Measurements from ENCODE around the gene OR8H3. TPM values are rescaled to one million over a fixed set of nuclear protein-coding genes. Genes with fewer than 3 reads are reported as not detected.

The OR8H3 gene, protein sequence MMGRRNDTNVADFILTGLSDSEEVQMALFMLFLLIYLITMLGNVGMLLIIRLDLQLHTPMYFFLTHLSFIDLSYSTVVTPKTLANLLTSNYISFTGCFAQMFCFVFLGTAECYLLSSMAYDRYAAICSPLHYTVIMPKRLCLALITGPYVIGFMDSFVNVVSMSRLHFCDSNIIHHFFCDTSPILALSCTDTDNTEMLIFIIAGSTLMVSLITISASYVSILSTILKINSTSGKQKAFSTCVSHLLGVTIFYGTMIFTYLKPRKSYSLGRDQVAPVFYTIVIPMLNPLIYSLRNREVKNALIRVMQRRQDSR
- total RNA-seq (2021; ENCODE audit: unreplicated experiment) (not detected), Bru-seq, nascent RNA (not detected), BruChase-seq, experiment 1, labeled RNA remaining after a 6-hour chase (not detected), BruChase-seq, experiment 2, labeled RNA remaining after a 2-hour chase (not detected)
- not detected in 2 replicates for polyA plus RNA-seq (2012)
- long read RNA-seq = 0 reads

DNA sequence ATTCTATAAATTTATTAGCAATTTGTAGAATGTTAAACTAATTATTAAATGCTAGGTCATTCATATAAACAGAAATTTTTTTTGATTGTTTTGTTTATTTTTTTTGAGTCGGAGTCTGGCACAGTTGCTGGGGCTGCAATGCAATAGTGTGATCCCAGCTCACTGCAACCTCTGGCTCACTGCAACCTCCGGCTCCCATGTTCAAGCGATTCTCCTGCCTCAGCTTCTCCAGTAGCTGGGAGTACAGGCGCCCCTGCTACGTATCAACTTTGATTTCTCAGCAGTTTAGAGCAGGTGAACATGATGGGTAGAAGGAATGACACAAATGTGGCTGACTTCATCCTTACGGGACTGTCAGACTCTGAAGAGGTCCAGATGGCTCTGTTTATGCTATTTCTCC lies at the start of gene OR8H3:
Gene OR8H3, plus strand, starts transcription at position 301 of the 400 bp plus-strand sequence. Its CDS starts 0 bp downstream, at position 301.
- DNase-seq (ENCODE audit: low read depth, low spot score) = no peak
- Histone ChIP-seq H3K4me2 (ENCODE audit: low read length) (no peak within 1 kb of the TSS), H3K36me3 (ENCODE audit: control insufficient read depth in 1 of 2, insufficient read depth in 2 of 2, low read length in 2 of 2) (no peaks in the 10 kb centered on the region), H3K9ac (ENCODE audit: low read length) (no peak within 1 kb of the TSS), H3K27ac (ENCODE audit: low read depth, low read length) (no peak within 1 kb of the TSS), H3K9me2 (ENCODE audit: insufficient read depth) (no peaks in the 10 kb centered on the region), H3K4me1 (ENCODE audit: control insufficient read depth in 1 of 2, insufficient read depth in 2 of 2, low read length in 2 of 2) (no peaks in the 10 kb centered on the region), H3K79me2 (ENCODE audit: insufficient read depth, low read length) (no peaks in the 10 kb centered on the region), H3K9me3 (ENCODE audit: control insufficient read depth in 1 of 2, insufficient read depth in 1 of 2, low read depth in 1 of 2, low read length in 2 of 2) (peaks cover 0 to 4% of the 10 kb centered on the region in 2 experiments; a peak in 2 of 4 replicates), H3K27me3 (ENCODE audit: insufficient read depth, low read length) (no peaks in the 10 kb centered on the region), H2AFZ (ENCODE audit: low read depth, low read length, poor library complexity, severe bottlenecking) (no peak within 1 kb of the TSS), H4K20me1 (ENCODE audit: insufficient read depth) (no peaks in the 10 kb centered on the region), H3K4me3 (replicated peaks in 1 of 2; ENCODE audit: low read depth in 1 of 2, low read length in 2 of 2) (no peak within 1 kb of the TSS)
- no peak for ATAC-seq
- CTCF ChIA-PET = no interaction called here
- intact Hi-C loops (cut with micrococcal nuclease) = no loop called here
- BruUV-seq (replicated peaks) = no TSS peak
- RAD21 ChIA-PET (ENCODE audit: low non-redundant PET in 1 of 2, low total read pairs in 2 of 2, uncharacterized antibody in 2 of 2, unreplicated experiment in 2 of 2) = no interaction called here
- POLR2A ChIA-PET = no interaction called here
- TF ChIP-seq, protein P1, sequence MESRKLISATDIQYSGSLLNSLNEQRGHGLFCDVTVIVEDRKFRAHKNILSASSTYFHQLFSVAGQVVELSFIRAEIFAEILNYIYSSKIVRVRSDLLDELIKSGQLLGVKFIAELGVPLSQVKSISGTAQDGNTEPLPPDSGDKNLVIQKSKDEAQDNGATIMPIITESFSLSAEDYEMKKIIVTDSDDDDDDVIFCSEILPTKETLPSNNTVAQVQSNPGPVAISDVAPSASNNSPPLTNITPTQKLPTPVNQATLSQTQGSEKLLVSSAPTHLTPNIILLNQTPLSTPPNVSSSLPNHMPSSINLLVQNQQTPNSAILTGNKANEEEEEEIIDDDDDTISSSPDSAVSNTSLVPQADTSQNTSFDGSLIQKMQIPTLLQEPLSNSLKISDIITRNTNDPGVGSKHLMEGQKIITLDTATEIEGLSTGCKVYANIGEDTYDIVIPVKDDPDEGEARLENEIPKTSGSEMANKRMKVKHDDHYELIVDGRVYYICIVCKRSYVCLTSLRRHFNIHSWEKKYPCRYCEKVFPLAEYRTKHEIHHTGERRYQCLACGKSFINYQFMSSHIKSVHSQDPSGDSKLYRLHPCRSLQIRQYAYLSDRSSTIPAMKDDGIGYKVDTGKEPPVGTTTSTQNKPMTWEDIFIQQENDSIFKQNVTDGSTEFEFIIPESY (IDR thresholded peaks at IDR 0.05; ENCODE audit: extremely low read depth, insufficient replicate concordance, low read length) = no peak
- TF ChIP-seq POLR2AphosphoS5 (IDR thresholded peaks at IDR 0.05; ENCODE audit: low read depth, low read length) (no peak), YY1 (IDR thresholded peaks at IDR 0.05; ENCODE audit: extremely low read depth, insufficient replicate concordance, low read depth, low read length) (no peak), ELF1 (IDR thresholded peaks at IDR 0.05; ENCODE audit: borderline replicate concordance, low read depth) (no peak), CEBPB (IDR thresholded peaks at IDR 0.05; ENCODE audit: low read depth) (no peak), FOSL1 (IDR thresholded peaks at IDR 0.05; ENCODE audit: low read depth) (no peak), SRF (IDR thresholded peaks at IDR 0.05; ENCODE audit: low read depth) (no peak), POLR2A (IDR thresholded peaks at IDR 0.05; ENCODE audit: borderline replicate concordance, extremely low read depth, insufficient read depth, insufficient read length) (no peak), RAD21 (IDR thresholded peaks at IDR 0.05; ENCODE audit: low read depth) (no peak), ZNF274 (IDR thresholded peaks at IDR 0.05; ENCODE audit: low read depth, low read length) (no peak), EZH2phosphoT487 (IDR thresholded peaks at IDR 0.05; ENCODE audit: borderline replicate concordance) (no peak), CBX3 (IDR thresholded peaks at IDR 0.05; ENCODE audit: low read depth) (no peak), JUND (IDR thresholded peaks at IDR 0.05) (no peak), EGR1 (IDR thresholded peaks at IDR 0.05; ENCODE audit: low read depth) (no peak), TCF7L2 (IDR thresholded peaks at IDR 0.05; ENCODE audit: borderline replicate concordance, extremely low read depth, insufficient read depth, insufficient read length) (no peak)
- TF ChIP-seq, protein P2, sequence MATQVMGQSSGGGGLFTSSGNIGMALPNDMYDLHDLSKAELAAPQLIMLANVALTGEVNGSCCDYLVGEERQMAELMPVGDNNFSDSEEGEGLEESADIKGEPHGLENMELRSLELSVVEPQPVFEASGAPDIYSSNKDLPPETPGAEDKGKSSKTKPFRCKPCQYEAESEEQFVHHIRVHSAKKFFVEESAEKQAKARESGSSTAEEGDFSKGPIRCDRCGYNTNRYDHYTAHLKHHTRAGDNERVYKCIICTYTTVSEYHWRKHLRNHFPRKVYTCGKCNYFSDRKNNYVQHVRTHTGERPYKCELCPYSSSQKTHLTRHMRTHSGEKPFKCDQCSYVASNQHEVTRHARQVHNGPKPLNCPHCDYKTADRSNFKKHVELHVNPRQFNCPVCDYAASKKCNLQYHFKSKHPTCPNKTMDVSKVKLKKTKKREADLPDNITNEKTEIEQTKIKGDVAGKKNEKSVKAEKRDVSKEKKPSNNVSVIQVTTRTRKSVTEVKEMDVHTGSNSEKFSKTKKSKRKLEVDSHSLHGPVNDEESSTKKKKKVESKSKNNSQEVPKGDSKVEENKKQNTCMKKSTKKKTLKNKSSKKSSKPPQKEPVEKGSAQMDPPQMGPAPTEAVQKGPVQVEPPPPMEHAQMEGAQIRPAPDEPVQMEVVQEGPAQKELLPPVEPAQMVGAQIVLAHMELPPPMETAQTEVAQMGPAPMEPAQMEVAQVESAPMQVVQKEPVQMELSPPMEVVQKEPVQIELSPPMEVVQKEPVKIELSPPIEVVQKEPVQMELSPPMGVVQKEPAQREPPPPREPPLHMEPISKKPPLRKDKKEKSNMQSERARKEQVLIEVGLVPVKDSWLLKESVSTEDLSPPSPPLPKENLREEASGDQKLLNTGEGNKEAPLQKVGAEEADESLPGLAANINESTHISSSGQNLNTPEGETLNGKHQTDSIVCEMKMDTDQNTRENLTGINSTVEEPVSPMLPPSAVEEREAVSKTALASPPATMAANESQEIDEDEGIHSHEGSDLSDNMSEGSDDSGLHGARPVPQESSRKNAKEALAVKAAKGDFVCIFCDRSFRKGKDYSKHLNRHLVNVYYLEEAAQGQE (IDR thresholded peaks at IDR 0.05; ENCODE audit: low read depth) = no peak
- TF ChIP-seq, protein P3, sequence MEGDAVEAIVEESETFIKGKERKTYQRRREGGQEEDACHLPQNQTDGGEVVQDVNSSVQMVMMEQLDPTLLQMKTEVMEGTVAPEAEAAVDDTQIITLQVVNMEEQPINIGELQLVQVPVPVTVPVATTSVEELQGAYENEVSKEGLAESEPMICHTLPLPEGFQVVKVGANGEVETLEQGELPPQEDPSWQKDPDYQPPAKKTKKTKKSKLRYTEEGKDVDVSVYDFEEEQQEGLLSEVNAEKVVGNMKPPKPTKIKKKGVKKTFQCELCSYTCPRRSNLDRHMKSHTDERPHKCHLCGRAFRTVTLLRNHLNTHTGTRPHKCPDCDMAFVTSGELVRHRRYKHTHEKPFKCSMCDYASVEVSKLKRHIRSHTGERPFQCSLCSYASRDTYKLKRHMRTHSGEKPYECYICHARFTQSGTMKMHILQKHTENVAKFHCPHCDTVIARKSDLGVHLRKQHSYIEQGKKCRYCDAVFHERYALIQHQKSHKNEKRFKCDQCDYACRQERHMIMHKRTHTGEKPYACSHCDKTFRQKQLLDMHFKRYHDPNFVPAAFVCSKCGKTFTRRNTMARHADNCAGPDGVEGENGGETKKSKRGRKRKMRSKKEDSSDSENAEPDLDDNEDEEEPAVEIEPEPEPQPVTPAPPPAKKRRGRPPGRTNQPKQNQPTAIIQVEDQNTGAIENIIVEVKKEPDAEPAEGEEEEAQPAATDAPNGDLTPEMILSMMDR (IDR thresholded peaks at IDR 0.05 in 2 of 3, conservative IDR thresholded peaks at IDR 0.05 in 1 of 3; ENCODE audit: borderline replicate concordance in 1 of 3, insufficient read depth in 1 of 3, low read depth in 2 of 3, low read length in 2 of 3) = no peak
- TF ChIP-seq, protein P4, sequence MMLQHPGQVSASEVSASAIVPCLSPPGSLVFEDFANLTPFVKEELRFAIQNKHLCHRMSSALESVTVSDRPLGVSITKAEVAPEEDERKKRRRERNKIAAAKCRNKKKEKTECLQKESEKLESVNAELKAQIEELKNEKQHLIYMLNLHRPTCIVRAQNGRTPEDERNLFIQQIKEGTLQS (IDR thresholded peaks at IDR 0.05) = no peak
